ENCODE data around the gene NF1.

DNA sequence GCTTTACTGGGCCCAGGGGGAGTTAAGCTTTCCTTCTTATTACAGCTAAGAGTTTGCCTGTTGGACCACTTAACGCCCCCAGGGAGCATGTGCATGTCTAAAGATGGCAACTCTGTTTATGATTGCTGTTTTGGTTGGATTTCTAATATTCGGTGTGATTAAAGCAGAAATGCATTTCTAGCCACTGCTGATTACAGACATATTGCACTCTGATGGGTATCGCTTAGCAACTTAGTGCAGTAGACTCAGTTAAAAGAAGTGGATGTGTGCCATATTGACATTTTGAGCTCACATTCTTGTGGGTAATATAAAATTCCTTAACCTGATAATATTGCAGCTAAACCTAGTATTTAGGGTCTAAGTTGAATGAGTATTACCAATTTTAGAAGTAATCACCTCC is 4.2 kb downstream of the NF1 start:
- TF ChIP-seq POLR2AphosphoS5 (IDR thresholded peaks at IDR 0.05) = no peak
- TF ChIP-seq, protein P1, sequence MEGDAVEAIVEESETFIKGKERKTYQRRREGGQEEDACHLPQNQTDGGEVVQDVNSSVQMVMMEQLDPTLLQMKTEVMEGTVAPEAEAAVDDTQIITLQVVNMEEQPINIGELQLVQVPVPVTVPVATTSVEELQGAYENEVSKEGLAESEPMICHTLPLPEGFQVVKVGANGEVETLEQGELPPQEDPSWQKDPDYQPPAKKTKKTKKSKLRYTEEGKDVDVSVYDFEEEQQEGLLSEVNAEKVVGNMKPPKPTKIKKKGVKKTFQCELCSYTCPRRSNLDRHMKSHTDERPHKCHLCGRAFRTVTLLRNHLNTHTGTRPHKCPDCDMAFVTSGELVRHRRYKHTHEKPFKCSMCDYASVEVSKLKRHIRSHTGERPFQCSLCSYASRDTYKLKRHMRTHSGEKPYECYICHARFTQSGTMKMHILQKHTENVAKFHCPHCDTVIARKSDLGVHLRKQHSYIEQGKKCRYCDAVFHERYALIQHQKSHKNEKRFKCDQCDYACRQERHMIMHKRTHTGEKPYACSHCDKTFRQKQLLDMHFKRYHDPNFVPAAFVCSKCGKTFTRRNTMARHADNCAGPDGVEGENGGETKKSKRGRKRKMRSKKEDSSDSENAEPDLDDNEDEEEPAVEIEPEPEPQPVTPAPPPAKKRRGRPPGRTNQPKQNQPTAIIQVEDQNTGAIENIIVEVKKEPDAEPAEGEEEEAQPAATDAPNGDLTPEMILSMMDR (IDR thresholded peaks at IDR 0.05) = no peak
- no peak for TF ChIP-seq EP300 (IDR thresholded peaks at IDR 0.05; ENCODE audit: low read depth)
- TF ChIP-seq POLR2A (IDR thresholded peaks at IDR 0.05) = no peak
